Keratinocyte (primary cell): ENCODE results near the gene TMEM185B.

Source experiments
- CTCF ChIP-seq, 3 experiments: IDR thresholded peaks in 1 of 3; conservative IDR thresholded peaks in 1 of 3; optimal IDR thresholded peaks in 1 of 3; 2 replicates in 2 of 3; 3 replicates in 1 of 3; pipeline versions ENCODE3 to v1.5.1; 2011; ENCODE audit warnings: low read length in 3 of 3, mild to moderate bottlenecking in 3 of 3, moderate library complexity in 2 of 3, control low read depth in 1 of 3, inconsistent platforms in 1 of 3; ENCODE audit not compliant: insufficient read depth in 2 of 3; ENCODE audit errors: extremely low read depth in 1 of 3
- EZH2 ChIP-seq: IDR thresholded peaks from one replicate; pipeline ENCODE4 v1.6.1; 2012; ENCODE audit warnings: inconsistent platforms, mild to moderate bottlenecking, low read length, moderate library complexity

- TF ChIP-seq CTCF (optimal IDR thresholded peaks at IDR 0.05 in 1 of 3, IDR thresholded peaks at IDR 0.05 in 1 of 3, conservative IDR thresholded peaks at IDR 0.05 in 1 of 3; ENCODE audit: extremely low read depth in 1 of 3, insufficient read depth in 2 of 3, low read length in 3 of 3) (no peak), EZH2 (no peak)
Measured at GRCh38 chr2:120231974-120232635, 8.9 kb upstream of the TMEM185B start.
